Body of pancreas (tissue), 4 donors: Measurements from ENCODE around the gene TAF6.

Experiments
- POLR2A ChIP-seq, 3 donors: fragments of 450-650 bp; IDR thresholded peaks; one replicate each; pipeline ENCODE4 v1.6.1; 2016; ENCODE audit warnings: antibody characterized with exemption in 3 of 3, mild to moderate bottlenecking in 2 of 3
- TF ChIP-seq, protein P1 (sequence below), 7 experiments: fragments of 450-650 bp in 4 of 7; fragments of 200-600 bp in 3 of 7; sonication (generic) in 3 of 7; IDR thresholded peaks; one replicate each; pipeline ENCODE4 v1.5.1; 2016 to 2019; ENCODE audit warnings: antibody characterized with exemption in 7 of 7

- TF ChIP-seq, protein P1, sequence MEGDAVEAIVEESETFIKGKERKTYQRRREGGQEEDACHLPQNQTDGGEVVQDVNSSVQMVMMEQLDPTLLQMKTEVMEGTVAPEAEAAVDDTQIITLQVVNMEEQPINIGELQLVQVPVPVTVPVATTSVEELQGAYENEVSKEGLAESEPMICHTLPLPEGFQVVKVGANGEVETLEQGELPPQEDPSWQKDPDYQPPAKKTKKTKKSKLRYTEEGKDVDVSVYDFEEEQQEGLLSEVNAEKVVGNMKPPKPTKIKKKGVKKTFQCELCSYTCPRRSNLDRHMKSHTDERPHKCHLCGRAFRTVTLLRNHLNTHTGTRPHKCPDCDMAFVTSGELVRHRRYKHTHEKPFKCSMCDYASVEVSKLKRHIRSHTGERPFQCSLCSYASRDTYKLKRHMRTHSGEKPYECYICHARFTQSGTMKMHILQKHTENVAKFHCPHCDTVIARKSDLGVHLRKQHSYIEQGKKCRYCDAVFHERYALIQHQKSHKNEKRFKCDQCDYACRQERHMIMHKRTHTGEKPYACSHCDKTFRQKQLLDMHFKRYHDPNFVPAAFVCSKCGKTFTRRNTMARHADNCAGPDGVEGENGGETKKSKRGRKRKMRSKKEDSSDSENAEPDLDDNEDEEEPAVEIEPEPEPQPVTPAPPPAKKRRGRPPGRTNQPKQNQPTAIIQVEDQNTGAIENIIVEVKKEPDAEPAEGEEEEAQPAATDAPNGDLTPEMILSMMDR (IDR thresholded peaks at IDR 0.05): no peak
- no peak for TF ChIP-seq POLR2A (IDR thresholded peaks at IDR 0.05)
Measured at GRCh38 chr7:100069991-100070390, 49.2 kb downstream of the TAF6 start.
